Fibroblast of the aortic adventitia (primary cell): ENCODE results near the gene TBC1D30. TPM values are rescaled to one million over a fixed set of nuclear protein-coding genes. Genes with fewer than 3 reads are reported as not detected.

Experiments used
- DNase-seq: peaks from one replicate; pipeline ENCODE4 v3.0.0-alpha.2; 2010; ENCODE audit warnings: low read depth
- H3K4me3 ChIP-seq: 2 replicates; pipeline ENCODE4 v1.5.1; 2011; ENCODE audit warnings: low read depth, mild to moderate bottlenecking, control low read depth, low read length, moderate library complexity
- total RNA-seq: library from RNA; depleted of rRNA; stranded (reverse); fragments of >200 nt; gene quantifications from 2 replicates; pipeline ENCODE4 v1.2.3, GENCODE V29; 2012; ENCODE audit warnings: low replicate concordance
- TF ChIP-seq, protein P1 (sequence below): IDR thresholded peaks from 2 replicates; pipeline ENCODE4 v1.5.1; 2011; ENCODE audit warnings: mild to moderate bottlenecking, low read length, control low read depth, inconsistent platforms; ENCODE audit not compliant: insufficient read depth

The TBC1D30 gene
- total RNA-seq, 1 donor: 0.18 TPM

DNA sequence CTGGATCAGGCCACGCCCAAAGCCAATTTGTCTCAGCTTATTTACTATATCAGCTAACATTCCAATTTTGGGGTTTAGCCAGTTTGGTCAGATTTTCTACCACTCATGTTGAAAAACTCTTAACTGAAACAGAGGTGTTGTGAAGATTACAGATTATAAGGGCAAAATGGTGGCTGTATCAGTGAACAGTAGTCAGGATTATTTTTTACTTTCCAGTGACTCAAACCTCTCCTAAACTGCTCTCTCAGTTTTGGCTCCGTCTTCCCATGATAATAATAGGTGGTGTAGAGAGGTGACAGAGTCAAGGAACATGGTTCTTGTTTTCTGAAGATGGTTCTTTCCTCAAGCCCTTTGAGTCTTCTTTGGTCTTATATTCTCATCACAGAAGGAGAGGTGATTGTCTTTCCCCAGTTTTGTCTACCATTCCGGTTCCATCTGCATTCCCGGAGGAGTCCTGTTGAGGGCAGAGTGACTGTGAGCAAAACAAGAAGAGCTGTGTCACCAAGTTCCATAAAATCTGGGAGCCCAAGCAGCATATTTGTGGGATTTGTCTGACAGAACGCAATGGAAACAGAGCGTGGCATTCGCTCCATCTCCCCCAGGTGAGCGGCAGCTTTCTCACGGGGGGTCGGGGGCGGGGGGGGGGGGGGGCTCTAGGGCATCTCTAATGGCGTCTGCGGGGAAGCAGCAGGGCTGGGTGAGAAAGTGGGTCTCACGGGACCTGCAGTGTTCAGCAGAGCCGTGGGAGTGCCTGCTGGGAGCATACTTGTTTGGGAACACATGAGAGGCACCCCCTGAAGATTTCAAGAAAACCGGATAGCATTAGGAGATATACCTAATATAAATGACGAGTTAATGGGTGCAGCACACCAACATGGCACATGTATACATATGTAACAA, 59.1 kb downstream of the TBC1D30 start:
- H3K4me3 ChIP-seq: no peak overlapping the region
- TF ChIP-seq, protein P1, sequence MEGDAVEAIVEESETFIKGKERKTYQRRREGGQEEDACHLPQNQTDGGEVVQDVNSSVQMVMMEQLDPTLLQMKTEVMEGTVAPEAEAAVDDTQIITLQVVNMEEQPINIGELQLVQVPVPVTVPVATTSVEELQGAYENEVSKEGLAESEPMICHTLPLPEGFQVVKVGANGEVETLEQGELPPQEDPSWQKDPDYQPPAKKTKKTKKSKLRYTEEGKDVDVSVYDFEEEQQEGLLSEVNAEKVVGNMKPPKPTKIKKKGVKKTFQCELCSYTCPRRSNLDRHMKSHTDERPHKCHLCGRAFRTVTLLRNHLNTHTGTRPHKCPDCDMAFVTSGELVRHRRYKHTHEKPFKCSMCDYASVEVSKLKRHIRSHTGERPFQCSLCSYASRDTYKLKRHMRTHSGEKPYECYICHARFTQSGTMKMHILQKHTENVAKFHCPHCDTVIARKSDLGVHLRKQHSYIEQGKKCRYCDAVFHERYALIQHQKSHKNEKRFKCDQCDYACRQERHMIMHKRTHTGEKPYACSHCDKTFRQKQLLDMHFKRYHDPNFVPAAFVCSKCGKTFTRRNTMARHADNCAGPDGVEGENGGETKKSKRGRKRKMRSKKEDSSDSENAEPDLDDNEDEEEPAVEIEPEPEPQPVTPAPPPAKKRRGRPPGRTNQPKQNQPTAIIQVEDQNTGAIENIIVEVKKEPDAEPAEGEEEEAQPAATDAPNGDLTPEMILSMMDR: no peak
- no peak for DNase-seq

DNA sequence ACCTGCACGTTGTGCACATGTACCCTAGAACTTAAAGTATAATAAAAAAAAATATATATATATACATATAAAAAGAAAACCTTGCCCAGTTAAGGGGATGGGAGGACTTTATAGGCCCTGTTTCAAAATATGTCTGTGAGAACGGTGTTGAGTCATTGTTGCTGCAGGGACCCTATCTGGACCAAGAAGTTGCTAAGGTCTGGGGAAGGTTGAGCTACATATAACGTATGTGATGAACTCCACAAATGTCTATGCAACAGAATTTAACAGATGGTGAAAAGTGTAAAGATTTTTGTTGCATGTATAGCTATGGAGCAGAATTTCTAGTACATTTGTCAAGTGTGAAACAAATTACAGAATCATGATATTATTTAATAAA, 59.7 kb downstream of the TBC1D30 start:
- DNase-seq: no peak
- H3K4me3 ChIP-seq: no peak overlapping the region
- TF ChIP-seq, protein P1: no peak

DNA sequence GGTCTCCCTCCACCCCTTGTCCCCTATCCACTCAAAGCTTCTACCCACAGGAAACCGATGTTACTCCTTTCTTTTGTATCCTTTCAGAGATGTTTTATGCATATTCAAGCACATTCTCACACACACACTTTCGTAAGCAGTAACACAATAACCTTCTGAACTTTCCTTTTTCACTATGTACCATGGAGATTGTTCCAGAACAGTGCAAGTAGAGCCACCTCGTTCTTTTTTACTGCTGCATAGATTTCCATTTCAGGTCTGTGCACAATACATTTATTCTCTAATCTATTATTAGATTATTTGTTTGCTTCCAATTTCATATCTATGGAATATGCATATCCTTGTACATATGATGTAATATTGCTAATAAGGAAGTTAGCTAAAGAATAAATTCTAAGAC, 60.3 kb downstream of the TBC1D30 start:
- TF ChIP-seq, protein P1: no peak
- H3K4me3 ChIP-seq: no peak overlapping the region
- DNase-seq: no peak

DNA sequence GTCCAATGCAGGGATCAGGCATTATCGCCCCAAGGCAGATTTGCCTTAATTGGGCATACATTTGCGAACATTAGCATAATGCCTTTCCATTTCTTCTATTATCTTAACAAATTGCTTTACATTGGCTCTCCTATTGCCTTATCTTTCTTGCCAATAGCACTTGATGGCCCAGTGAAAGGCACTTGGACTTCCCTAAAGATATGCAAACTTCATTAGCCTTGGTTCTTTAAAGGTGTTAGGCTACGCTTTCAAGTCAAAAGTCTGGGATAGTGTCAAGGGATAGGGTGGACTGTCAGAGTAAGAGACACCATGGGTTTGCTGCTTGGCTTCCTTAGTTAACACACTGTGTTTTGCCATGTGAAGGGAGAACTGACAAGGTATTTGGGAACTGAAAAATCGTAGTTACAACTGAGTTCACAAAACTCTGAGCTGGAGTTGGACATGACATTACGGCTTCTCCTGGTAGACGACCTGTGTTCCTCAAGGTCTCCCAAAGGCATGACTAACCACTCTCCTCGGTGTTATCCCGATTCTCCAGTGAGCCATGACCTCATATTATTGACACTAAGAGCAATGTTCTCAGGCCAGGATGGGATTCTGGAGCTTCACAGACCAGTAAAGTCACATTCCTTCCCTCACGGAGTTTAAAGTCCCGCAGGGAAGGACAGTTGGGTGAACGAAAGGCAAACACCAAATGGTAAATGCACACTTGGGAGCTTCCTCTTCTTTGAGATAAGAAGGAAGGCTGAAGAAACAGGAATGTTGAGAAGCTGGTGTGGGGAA, 65.2 kb downstream of the TBC1D30 start:
- TF ChIP-seq, protein P1: no peak
- no peak for DNase-seq
- H3K4me3 ChIP-seq: no peak overlapping the region

DNA sequence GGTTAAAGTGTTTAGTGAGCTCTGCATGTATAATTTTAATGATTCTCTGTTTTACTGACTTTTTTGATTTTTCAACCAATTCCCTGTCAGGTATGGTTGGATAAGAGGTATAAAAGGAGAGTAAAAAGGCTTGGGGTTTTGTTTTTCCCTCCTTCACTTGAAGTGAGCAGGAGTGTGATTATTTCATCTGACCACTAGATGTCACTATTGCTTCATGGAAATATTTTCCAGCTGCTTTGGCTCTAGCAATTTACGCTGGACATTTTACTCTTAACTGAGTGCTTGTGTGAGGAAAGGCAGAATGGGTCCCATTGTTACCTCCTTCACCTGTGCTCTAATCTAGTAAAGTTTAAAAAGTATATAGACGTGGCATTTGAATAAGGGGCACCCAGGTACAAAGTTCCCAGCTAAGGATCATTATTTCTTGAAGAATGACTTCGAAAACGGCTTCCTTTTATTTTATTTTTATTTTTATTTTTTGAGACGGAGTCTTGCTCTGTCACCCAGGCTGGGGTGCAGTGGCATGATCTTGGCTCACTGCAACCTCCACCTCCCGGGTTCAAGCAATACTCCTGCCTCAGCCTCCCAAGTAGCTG, 66.5 kb downstream of the TBC1D30 start:
- DNase-seq: peak; percentile 81
- H3K4me3 ChIP-seq: no peak overlapping the region
- TF ChIP-seq, protein P1: peak; percentile 58

DNA sequence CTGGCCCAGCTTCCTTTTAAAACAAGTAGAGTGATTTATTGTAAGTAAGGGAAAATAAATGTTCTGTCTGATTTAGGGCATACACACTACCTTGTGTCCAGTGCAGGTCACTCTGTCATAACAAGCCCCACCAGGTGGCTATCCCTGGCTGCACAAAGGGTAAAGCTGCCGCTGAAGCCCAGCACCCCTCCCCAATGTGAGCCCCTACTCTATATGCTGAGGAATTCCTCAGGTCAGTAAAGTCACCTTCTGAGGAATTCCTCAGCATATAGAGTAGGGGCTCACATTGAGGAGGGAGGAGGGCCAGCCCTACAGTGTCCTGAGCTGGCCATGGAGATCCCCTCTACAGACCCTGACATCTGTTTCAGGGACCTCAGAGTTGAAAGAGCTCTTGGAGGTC, 67.2 kb downstream of the TBC1D30 start:
- DNase-seq: no peak
- TF ChIP-seq, protein P1: no peak
- no peak overlapping the region for H3K4me3 ChIP-seq
